Ovary (tissue), 9 donors: Measurements from ENCODE around the gene SETD1A. TPM values are rescaled to one million over a fixed set of nuclear protein-coding genes. Genes with fewer than 3 reads are reported as not detected.

ENCODE experiments used
- DNase-seq, 5 donors: peaks; one replicate each; pipeline ENCODE4 v3.0.0-alpha.2; 2019 to 2020
- H3K27ac ChIP-seq, 2 donors: fragments of 200-600 bp; one replicate each; pipeline versions ENCODE4 v1.5.1 to v1.8.0; 2019 to 2022
- H3K27me3 ChIP-seq: fragments of 200-600 bp; one replicate; pipeline ENCODE4 v1.8.0; 2022
- H3K36me3 ChIP-seq: fragments of 200-600 bp; sonication (generic); one replicate; pipeline ENCODE4 v1.5.1; 2019
- H3K4me1 ChIP-seq: one replicate; pipeline ENCODE4 v1.8.1; 2013; ENCODE audit warnings: mild to moderate bottlenecking, moderate library complexity; ENCODE audit not compliant: insufficient read depth
- H3K4me3 ChIP-seq: fragments of 200-600 bp; sonication (generic); one replicate; pipeline ENCODE4 v1.5.1; 2017
- H3K9me3 ChIP-seq, 2 donors: fragments of 200-600 bp in 1 of 2; sonication (generic) in 1 of 2; one replicate each; pipeline versions ENCODE4 v1.5.1 to v1.8.1; 2013 to 2019; ENCODE audit warnings: mild to moderate bottlenecking in 1 of 2, moderate library complexity in 1 of 2
- CTCF ChIP-seq, 3 donors: fragments of 450-650 bp in 2 of 3; fragments of 200-600 bp in 1 of 3; IDR thresholded peaks; one replicate each; pipeline versions ENCODE4 v1.5.1 to v1.8.0; 2016 to 2022; ENCODE audit warnings: antibody characterized with exemption in 3 of 3, mild to moderate bottlenecking in 1 of 3
- EP300 ChIP-seq: sonication (generic); formaldehyde crosslinking; IDR thresholded peaks from one replicate; pipeline ENCODE4 v1.6.1; 2017; ENCODE audit warnings: antibody characterized with exemption
- POLR2A ChIP-seq: fragments of 450-650 bp; IDR thresholded peaks from one replicate; pipeline ENCODE4 v1.6.1; 2017; ENCODE audit warnings: antibody characterized with exemption, mild to moderate bottlenecking, moderate library complexity
- WGBS, 3 donors: extraction: QIAGEN DNeasy Blood & Tissue Kit in 1 of 3; methylation state at CpG; one replicate each; pipeline versions ENCODE4 v1.1.5 to v1.1.7; 2013 to 2017; 5-methylcytosine and 5-hydroxymethylcytosine counted together
- intact Hi-C, 4 donors: fragments of 100-400 bp; cut with DNase I; formaldehyde crosslinking; loops; one replicate each; pipeline versions ENCODE4 v1.11.0 to v1.15.1; 2022 to 2023
- polyA plus RNA-seq, 2 donors: library from polyadenylated mRNA; stranded (reverse); fragments of 200-250 nt in 1 of 2; fragments of 350-450 nt in 1 of 2; fragmentation: Illumina TruSeq in 1 of 2; extraction: RNeasy Lipid Tissue Mini Kit (QIAGEN cat#74804) in 1 of 2; gene quantifications; one replicate each; pipeline ENCODE4 v1.2.3, GENCODE V29; 2013 to 2014
- total RNA-seq, 7 donors: library from RNA; depleted of rRNA in 2 of 7; stranded (reverse); fragments of >200 nt in 2 of 7; fragmentation: NEBNext Ultra II Directional in 3 of 7; extraction: Animal tissue kit (Norgen Biotek cat#: 25700) in 3 of 7; gene quantifications; one replicate each; pipeline versions ENCODE4 v1.1.0 to v1.2.4, GENCODE V29; 2016 to 2023
- donor health status: DM: no; HTN: no; CAD: no; lungs with moderate emphysema.
- donor health status: DM: no; HTN: no; CAD: no.
- donor health status: Bipolar disorder and iron deficiency.
- donor health status: DM: yes; HTN: yes; CAD: no.
- donor health status: DM: no; HTN: no; CAD: no.
- donor health status: DM: yes; HTN: yes; CAD: no.

The SETD1A gene
- total and polyA plus RNA-seq, 9 donors: 5.0 to 31.8 (median 24.7) TPM

- H3K9me3 ChIP-seq: no peaks in the 10 kb centered on the region
- peaks cover 8% of the 10 kb centered on the region for H3K4me1 ChIP-seq
- H3K27ac ChIP-seq: peak overlapping the region in 1 of 2 donors; percentile 12
- no peak overlapping the region for H3K4me3 ChIP-seq
- intact Hi-C loops: loop anchor here (5.0 to 10.0 kb wide), 5 partner anchors 48 to 888 kb away; partner anchors contain the start of genes ZNF843 (in 4 of the 4), ZNF267 (in 2 of the 4) and STX4 (in 1 of the 4)
- no peaks in the 10 kb centered on the region for H3K36me3 ChIP-seq
- H3K27me3 ChIP-seq: no peaks in the 10 kb centered on the region
- WGBS, 3 donors: 84 to 89% (median 86%) methylated on average over 29 of the region's 29 CpGs
- no peak for DNase-seq
- TF ChIP-seq POLR2A: no peak
- TF ChIP-seq EP300: no peak
- TF ChIP-seq CTCF (IDR thresholded peaks at IDR 0.05): no peak
These were observed 28.8 kb downstream of the SETD1A start for GRCh38 chr16:30986129-30986991.

GRCh38 chr16:30987581-30988190 lies 30.1 kb downstream of the SETD1A start:
- intact Hi-C loops: loop anchor here (5.0 to 10.0 kb wide), 5 partner anchors 47 to 887 kb away; partner anchors contain the start of genes ZNF843 (in 4 of the 4), ZNF267 (in 2 of the 4) and STX4 (in 1 of the 4)
- Histone ChIP-seq H3K27ac (no peak overlapping the region), H3K27me3 (no peaks in the 10 kb centered on the region), H3K36me3 (no peaks in the 10 kb centered on the region), H3K4me3 (no peak overlapping the region), H3K9me3 (no peaks in the 10 kb centered on the region), H3K4me1 (peaks cover 8% of the 10 kb centered on the region)
- 89 to 93% (median 92%) methylated on average over 29 to 30 of the region's 30 CpGs for WGBS, 3 donors
- no peak for DNase-seq
- TF ChIP-seq POLR2A (no peak), CTCF (IDR thresholded peaks at IDR 0.05) (no peak), EP300 (no peak)

- 82 to 85% (median 85%) methylated on average over 23 of the region's 23 CpGs for WGBS, 3 donors
- peaks cover 8% of the 10 kb centered on the region for H3K4me1 ChIP-seq
These were observed 32.0 kb downstream of the SETD1A start for GRCh38 chr16:30989469-30990047.

More at GRCh38 chr16:30989469-30990047, 32.0 kb downstream of the SETD1A start:
- no peak for DNase-seq
- no peak overlapping the region for H3K27ac ChIP-seq
- H3K36me3 ChIP-seq: no peaks in the 10 kb centered on the region
- TF ChIP-seq EP300 (no peak), POLR2A (no peak), CTCF (IDR thresholded peaks at IDR 0.05) (no peak)
- intact Hi-C loops: loop anchor here (5.0 to 10.0 kb wide), 7 partner anchors 38 to 885 kb away; partner anchors contain the start of genes ZNF843 (in 4 of the 4), ZNF267 (in 2 of the 4), FUS (in 1 of the 4) and STX4 (in 1 of the 4)
- no peaks in the 10 kb centered on the region for H3K9me3 ChIP-seq
- no peak overlapping the region for H3K4me3 ChIP-seq
- H3K27me3 ChIP-seq: no peaks in the 10 kb centered on the region
